ENCODE data around the gene TMEM238L.

Gene TMEM238L

DNA sequence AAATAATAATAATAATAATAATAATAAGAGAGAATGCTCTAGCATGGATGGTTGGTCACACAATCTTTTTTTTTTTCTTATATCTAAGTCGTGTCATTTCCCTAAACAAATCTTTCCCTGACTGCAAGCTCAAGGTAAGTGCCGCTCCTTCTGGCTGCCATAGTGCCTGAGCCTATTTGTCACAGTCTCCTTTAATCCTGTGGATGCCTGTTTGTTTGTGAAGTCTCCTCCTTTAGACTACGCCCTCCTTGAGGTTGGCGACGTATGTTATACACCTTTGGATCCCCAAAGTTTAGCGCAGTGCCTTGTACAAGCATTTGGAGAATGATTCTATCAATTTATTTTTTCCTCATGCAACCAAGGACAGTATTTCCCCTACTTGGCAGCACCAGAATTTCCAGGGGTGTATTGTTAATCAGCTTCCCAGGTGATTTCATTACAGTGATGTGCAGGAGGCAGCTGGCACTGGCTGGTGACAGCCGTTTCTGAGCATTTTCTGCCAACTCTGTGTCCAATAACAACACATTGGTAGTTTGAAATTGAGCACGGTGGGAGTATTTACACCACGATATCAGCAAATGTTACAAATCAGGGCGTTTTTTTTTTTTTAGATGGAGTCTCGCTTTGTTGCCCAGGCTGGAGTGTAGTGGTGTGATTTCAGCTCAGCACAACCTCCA is 26.6 kb downstream of the TMEM238L start:
- H3K4me3 ChIP-seq (replicated peaks; ENCODE audit: low read depth, low read length): no peak overlapping the region
- TF ChIP-seq, protein P1, sequence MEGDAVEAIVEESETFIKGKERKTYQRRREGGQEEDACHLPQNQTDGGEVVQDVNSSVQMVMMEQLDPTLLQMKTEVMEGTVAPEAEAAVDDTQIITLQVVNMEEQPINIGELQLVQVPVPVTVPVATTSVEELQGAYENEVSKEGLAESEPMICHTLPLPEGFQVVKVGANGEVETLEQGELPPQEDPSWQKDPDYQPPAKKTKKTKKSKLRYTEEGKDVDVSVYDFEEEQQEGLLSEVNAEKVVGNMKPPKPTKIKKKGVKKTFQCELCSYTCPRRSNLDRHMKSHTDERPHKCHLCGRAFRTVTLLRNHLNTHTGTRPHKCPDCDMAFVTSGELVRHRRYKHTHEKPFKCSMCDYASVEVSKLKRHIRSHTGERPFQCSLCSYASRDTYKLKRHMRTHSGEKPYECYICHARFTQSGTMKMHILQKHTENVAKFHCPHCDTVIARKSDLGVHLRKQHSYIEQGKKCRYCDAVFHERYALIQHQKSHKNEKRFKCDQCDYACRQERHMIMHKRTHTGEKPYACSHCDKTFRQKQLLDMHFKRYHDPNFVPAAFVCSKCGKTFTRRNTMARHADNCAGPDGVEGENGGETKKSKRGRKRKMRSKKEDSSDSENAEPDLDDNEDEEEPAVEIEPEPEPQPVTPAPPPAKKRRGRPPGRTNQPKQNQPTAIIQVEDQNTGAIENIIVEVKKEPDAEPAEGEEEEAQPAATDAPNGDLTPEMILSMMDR (IDR thresholded peaks at IDR 0.05; ENCODE audit: low read length, missing control alignments): no peak
- DNase-seq (ENCODE audit: low read depth): no peak

DNA sequence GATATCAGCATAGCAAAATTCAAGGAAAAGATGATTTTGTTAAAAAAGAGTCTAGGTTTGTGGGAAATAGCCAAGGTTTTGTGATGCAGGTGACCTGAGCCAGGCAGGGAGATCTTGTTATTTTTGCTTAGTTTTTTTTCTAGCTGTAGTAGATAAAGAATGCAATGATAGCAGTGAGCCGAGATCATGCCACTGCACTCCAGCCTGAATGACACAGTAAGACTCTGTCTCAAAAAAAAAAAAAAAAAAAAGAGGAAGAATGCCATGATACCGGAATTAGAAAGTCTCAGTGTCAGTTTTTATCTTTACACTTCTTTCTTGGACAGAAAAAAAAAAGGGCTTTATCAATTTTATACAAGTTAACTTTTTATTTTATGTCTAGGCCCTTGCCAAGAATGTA is 27.5 kb downstream of the TMEM238L start:
- H3K4me3 ChIP-seq (replicated peaks; ENCODE audit: low read depth, low read length): no peak overlapping the region
- TF ChIP-seq, protein P1 (IDR thresholded peaks at IDR 0.05; ENCODE audit: low read length, missing control alignments): no peak
- DNase-seq (ENCODE audit: low read depth): no peak

DNA sequence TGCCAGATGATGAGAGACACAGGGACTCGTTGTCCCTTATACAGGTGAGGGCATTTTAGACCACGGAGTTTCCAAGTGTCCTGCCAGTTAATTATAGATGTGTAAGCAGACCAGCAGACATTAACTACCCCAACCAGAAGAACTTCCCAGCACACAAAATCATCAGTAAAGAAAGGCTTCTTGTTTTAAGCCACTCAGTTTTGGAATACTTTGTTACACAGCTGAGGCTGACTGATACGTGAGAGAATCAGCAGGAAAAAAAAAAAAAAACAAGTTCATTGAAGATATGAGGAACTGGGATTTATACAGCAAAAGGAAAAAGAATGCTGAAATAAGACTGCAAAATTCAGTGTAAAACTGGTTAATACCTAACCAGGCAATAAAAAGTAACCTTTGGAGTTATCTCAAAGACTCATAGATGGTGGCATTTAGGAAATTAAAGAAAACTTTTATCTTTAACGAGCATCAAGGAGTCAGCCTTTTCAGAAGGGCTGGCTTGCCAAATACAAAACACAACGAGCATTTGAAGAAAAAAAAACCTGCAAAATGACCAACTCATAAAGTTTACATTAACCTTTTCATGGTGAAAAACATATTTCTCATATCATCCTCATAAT is 28.1 kb downstream of the TMEM238L start:
- no peak for DNase-seq (ENCODE audit: low read depth)
- H3K4me3 ChIP-seq (replicated peaks; ENCODE audit: low read depth, low read length): no peak overlapping the region
- TF ChIP-seq, protein P1 (IDR thresholded peaks at IDR 0.05; ENCODE audit: low read length, missing control alignments): no peak

DNA sequence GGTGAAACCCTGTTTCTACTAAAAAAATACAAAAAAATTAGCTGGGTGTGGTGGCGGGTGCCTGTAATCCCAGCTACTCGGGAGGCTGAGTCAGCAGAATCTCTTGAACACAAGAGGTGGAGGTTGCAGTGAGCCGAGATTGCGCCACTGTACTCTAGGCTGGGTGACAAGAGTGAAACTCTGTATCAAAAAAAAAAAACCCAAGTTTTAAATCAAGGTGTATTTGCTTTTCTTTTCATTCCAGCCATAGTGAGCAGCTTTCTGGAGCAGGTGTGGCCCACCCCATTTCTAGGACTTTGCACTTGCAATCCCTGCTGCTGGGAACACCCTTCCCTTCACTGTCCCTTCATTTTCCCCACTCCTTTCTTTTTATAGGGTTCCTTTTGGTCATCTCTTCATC is 28.8 kb downstream of the TMEM238L start:
- DNase-seq (ENCODE audit: low read depth): no peak
- TF ChIP-seq, protein P1 (IDR thresholded peaks at IDR 0.05; ENCODE audit: low read length, missing control alignments): no peak
- H3K4me3 ChIP-seq (replicated peaks; ENCODE audit: low read depth, low read length): no peak overlapping the region

DNA sequence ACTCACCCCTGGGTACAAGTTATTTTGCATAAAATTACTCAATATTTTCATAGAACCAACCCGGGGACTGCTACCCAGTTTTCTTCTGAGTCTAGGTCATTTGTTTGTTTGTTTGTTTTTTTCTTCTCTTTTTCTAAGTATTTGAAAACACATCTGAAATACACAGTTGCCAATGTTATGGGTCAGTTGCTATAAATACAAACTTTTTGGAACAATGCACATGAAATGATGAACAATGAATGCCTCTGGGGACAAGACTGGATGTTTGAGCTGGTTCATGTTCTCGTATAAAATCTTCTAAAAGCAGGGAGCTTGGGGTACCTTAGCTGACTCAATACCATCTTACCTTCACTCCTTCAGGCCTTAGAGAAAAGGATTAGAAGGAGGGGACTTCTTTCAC is 30.5 kb downstream of the TMEM238L start:
- H3K4me3 ChIP-seq (replicated peaks; ENCODE audit: low read depth, low read length): no peak overlapping the region
- DNase-seq (ENCODE audit: low read depth): no peak
- TF ChIP-seq, protein P1 (IDR thresholded peaks at IDR 0.05; ENCODE audit: low read length, missing control alignments): no peak

DNA sequence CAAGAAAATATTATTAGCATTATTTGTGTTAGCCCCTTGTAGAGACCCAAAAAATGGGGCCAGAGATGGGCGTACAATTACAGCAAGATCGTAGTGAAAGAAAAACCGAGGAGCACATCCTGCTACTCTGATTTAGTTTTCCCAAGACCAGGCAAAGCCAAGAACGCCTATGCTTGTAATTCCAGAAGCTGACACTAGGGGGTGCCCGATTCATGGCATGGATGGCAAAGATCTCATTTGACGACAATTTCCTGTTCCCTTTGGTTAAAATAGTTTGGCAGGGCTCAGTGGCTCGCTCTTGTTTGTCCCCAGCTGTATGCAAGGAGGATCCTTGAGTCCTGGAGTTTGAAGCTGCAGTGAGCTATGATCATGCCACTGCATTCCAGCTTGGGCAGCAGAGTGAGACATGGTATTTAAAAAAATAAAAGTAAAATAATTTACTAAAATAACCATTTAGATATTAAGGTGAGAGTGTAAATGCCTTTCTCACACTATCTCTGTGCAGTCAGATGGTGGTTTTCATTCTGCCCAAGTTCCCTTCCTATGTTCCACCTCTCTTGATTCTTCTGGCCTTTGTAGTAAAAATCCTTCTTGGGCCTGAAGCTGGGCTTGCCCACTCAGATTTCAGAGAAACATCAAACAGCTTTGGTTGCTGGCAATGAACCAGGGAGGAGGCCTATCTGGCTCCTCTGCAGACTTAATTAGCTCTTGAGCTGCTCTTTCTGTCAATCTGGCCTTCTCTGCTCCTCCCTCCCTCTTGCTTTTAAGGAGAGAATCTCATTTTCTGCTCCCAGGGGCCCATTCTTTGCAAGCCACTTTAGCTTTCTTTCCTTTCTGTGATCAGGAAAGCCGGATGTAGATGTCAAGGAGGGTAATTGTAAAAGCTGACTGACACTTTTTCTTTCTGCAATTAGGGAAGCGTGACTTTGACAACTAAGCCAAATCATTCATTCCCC is 31.2 kb downstream of the TMEM238L start:
- no peak overlapping the region for H3K4me3 ChIP-seq (replicated peaks; ENCODE audit: low read depth, low read length)
- TF ChIP-seq, protein P1 (IDR thresholded peaks at IDR 0.05; ENCODE audit: low read length, missing control alignments): peak; percentile 64
- peak; percentile 7 for DNase-seq (ENCODE audit: low read depth)
